ENCODE measurements around the gene NUPR1. TPM values are rescaled to one million over a fixed set of nuclear protein-coding genes. Genes with fewer than 3 reads are reported as not detected.

NUPR1 gene
- total and polyA plus RNA-seq, 2 of the 13 experiments (the other 11 are each of a cell fraction or from before 2014, with no cell fraction given), result 18.0 to 25.6 TPM

GRCh38 chr16:28553776-28554633, 15.2 kb upstream of the NUPR1 start, which contains the start of gene SGF29 (continued):
- TF ChIP-seq, protein P1, sequence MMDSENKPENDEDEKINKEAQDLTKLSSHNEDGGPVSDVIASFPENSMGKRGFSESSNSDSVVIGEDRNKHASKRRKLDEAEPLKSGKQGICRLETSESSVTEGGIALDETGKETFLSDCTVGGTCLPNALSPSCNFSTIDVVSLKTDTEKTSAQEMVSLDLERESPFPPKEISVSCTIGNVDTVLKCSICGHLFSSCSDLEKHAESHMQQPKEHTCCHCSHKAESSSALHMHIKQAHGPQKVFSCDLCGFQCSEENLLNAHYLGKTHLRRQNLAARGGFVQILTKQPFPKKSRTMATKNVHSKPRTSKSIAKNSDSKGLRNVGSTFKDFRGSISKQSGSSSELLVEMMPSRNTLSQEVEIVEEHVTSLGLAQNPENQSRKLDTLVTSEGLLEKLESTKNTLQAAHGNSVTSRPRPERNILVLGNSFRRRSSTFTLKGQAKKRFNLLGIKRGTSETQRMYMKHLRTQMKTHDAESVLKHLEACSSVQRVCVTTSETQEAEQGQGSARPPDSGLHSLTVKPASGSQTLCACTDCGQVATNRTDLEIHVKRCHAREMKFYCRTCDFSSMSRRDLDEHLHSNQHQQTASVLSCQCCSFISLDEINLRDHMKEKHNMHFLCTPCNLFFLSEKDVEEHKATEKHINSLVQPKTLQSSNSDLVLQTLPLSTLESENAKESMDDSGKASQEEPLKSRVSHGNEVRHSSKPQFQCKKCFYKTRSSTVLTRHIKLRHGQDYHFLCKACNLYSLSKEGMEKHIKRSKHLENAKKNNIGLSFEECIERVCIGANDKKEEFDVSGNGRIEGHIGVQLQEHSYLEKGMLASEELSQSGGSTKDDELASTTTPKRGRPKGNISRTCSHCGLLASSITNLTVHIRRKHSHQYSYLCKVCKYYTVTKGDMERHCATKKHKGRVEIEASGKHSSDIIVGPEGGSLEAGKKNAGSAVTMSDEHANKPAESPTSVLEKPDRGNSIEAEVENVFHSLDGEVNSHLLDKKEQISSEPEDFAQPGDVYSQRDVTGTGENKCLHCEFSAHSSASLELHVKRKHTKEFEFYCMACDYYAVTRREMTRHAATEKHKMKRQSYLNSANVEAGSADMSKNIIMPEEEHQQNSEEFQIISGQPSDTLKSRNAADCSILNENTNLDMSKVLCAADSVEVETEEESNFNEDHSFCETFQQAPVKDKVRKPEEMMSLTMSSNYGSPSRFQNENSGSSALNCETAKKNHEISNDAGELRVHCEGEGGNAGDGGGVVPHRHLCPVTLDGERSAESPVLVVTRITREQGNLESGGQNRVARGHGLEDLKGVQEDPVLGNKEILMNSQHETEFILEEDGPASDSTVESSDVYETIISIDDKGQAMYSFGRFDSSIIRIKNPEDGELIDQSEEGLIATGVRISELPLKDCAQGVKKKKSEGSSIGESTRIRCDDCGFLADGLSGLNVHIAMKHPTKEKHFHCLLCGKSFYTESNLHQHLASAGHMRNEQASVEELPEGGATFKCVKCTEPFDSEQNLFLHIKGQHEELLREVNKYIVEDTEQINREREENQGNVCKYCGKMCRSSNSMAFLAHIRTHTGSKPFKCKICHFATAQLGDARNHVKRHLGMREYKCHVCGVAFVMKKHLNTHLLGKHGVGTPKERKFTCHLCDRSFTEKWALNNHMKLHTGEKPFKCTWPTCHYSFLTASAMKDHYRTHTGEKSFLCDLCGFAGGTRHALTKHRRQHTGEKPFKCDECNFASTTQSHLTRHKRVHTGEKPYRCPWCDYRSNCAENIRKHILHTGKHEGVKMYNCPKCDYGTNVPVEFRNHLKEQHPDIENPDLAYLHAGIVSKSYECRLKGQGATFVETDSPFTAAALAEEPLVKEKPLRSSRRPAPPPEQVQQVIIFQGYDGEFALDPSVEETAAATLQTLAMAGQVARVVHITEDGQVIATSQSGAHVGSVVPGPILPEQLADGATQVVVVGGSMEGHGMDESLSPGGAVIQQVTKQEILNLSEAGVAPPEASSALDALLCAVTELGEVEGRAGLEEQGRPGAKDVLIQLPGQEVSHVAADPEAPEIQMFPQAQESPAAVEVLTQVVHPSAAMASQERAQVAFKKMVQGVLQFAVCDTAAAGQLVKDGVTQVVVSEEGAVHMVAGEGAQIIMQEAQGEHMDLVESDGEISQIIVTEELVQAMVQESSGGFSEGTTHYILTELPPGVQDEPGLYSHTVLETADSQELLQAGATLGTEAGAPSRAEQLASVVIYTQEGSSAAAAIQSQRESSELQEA (CRISPR knock-in tag; IDR thresholded peaks at IDR 0.05; ENCODE audit: not compliant biosample characterization), result peak; percentile 84
- peak; percentile 97 for TF ChIP-seq ZNF274 (CRISPR knock-in tag; IDR thresholded peaks at IDR 0.05)
- TF ChIP-seq ZNF180 (CRISPR knock-in tag; IDR thresholded peaks at IDR 0.05; ENCODE audit: borderline replicate concordance, low read depth), result no peak
- no peak for TF ChIP-seq ZNF317 (CRISPR knock-in tag; IDR thresholded peaks at IDR 0.05)
- peak; percentile 95; the same call in 1 of the 2 replicates for TF ChIP-seq ZNF83 (CRISPR knock-in tag; IDR thresholded peaks at IDR 0.05; ENCODE audit: borderline replicate concordance)
- TF ChIP-seq, protein P2, sequence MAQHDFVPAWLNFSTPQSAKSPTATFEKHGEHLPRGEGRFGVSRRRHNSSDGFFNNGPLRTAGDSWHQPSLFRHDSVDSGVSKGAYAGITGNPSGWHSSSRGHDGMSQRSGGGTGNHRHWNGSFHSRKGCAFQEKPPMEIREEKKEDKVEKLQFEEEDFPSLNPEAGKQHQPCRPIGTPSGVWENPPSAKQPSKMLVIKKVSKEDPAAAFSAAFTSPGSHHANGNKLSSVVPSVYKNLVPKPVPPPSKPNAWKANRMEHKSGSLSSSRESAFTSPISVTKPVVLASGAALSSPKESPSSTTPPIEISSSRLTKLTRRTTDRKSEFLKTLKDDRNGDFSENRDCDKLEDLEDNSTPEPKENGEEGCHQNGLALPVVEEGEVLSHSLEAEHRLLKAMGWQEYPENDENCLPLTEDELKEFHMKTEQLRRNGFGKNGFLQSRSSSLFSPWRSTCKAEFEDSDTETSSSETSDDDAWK (CRISPR knock-in tag; IDR thresholded peaks at IDR 0.05), result no peak
- TF ChIP-seq SIN3B (IDR thresholded peaks at IDR 0.05; ENCODE audit: low read length), result no peak
- TF ChIP-seq, protein P3, sequence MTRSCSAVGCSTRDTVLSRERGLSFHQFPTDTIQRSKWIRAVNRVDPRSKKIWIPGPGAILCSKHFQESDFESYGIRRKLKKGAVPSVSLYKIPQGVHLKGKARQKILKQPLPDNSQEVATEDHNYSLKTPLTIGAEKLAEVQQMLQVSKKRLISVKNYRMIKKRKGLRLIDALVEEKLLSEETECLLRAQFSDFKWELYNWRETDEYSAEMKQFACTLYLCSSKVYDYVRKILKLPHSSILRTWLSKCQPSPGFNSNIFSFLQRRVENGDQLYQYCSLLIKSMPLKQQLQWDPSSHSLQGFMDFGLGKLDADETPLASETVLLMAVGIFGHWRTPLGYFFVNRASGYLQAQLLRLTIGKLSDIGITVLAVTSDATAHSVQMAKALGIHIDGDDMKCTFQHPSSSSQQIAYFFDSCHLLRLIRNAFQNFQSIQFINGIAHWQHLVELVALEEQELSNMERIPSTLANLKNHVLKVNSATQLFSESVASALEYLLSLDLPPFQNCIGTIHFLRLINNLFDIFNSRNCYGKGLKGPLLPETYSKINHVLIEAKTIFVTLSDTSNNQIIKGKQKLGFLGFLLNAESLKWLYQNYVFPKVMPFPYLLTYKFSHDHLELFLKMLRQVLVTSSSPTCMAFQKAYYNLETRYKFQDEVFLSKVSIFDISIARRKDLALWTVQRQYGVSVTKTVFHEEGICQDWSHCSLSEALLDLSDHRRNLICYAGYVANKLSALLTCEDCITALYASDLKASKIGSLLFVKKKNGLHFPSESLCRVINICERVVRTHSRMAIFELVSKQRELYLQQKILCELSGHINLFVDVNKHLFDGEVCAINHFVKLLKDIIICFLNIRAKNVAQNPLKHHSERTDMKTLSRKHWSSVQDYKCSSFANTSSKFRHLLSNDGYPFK (CRISPR knock-in tag; IDR thresholded peaks at IDR 0.05; ENCODE audit: borderline replicate concordance), result peak; percentile 74
- TF ChIP-seq, protein P4, sequence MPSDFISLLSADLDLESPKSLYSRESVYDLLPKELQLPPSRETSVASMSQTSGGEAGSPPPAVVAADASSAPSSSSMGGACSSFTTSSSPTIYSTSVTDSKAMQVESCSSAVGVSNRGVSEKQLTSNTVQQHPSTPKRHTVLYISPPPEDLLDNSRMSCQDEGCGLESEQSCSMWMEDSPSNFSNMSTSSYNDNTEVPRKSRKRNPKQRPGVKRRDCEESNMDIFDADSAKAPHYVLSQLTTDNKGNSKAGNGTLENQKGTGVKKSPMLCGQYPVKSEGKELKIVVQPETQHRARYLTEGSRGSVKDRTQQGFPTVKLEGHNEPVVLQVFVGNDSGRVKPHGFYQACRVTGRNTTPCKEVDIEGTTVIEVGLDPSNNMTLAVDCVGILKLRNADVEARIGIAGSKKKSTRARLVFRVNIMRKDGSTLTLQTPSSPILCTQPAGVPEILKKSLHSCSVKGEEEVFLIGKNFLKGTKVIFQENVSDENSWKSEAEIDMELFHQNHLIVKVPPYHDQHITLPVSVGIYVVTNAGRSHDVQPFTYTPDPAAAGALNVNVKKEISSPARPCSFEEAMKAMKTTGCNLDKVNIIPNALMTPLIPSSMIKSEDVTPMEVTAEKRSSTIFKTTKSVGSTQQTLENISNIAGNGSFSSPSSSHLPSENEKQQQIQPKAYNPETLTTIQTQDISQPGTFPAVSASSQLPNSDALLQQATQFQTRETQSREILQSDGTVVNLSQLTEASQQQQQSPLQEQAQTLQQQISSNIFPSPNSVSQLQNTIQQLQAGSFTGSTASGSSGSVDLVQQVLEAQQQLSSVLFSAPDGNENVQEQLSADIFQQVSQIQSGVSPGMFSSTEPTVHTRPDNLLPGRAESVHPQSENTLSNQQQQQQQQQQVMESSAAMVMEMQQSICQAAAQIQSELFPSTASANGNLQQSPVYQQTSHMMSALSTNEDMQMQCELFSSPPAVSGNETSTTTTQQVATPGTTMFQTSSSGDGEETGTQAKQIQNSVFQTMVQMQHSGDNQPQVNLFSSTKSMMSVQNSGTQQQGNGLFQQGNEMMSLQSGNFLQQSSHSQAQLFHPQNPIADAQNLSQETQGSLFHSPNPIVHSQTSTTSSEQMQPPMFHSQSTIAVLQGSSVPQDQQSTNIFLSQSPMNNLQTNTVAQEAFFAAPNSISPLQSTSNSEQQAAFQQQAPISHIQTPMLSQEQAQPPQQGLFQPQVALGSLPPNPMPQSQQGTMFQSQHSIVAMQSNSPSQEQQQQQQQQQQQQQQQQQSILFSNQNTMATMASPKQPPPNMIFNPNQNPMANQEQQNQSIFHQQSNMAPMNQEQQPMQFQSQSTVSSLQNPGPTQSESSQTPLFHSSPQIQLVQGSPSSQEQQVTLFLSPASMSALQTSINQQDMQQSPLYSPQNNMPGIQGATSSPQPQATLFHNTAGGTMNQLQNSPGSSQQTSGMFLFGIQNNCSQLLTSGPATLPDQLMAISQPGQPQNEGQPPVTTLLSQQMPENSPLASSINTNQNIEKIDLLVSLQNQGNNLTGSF (CRISPR knock-in tag; IDR thresholded peaks at IDR 0.05), result peak; percentile 85
